GM12875 (cell line): Measurements from ENCODE around the gene CCL15.

Experiments used
- H3K4me3 ChIP-seq: one replicate; pipeline ENCODE4 v1.5.1; 2011; ENCODE audit warnings: low read depth, low read length, control low read depth
- TF ChIP-seq, protein P1 (sequence below): IDR thresholded peaks from 2 replicates; pipeline ENCODE4 v1.5.1; 2011; ENCODE audit warnings: low read depth, mild to moderate bottlenecking, control low read depth, inconsistent platforms, low read length, moderate library complexity, borderline replicate concordance; ENCODE audit not compliant: insufficient read depth

The CCL15 gene

DNA sequence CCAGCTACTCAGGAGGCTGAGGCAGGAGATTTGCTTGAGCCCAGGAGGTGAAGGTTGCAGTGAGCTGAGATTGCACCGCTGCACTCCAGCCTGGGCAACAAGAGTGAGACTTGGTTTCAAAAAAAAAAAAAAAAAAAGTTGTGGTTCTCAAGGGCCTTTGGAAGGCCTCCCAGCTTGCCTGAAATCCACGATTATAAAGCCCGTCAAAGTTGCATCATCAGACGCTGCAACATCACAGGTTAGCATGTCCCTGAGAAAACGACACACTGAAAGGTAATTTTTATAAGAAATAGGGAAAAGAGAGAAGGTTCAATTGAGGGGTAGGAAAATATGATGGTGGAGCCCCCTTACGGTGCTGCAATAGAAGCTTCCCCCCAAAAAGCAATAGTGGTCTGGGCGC, 53.3 kb downstream of the CCL15 start:
- TF ChIP-seq, protein P1, sequence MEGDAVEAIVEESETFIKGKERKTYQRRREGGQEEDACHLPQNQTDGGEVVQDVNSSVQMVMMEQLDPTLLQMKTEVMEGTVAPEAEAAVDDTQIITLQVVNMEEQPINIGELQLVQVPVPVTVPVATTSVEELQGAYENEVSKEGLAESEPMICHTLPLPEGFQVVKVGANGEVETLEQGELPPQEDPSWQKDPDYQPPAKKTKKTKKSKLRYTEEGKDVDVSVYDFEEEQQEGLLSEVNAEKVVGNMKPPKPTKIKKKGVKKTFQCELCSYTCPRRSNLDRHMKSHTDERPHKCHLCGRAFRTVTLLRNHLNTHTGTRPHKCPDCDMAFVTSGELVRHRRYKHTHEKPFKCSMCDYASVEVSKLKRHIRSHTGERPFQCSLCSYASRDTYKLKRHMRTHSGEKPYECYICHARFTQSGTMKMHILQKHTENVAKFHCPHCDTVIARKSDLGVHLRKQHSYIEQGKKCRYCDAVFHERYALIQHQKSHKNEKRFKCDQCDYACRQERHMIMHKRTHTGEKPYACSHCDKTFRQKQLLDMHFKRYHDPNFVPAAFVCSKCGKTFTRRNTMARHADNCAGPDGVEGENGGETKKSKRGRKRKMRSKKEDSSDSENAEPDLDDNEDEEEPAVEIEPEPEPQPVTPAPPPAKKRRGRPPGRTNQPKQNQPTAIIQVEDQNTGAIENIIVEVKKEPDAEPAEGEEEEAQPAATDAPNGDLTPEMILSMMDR, result no peak
- H3K4me3 ChIP-seq, result no peak overlapping the region
